ENCODE measurements around the gene UBXN11. TPM values are rescaled to one million over a fixed set of nuclear protein-coding genes. Genes with fewer than 3 reads are reported as not detected.

UBXN11 gene
- total and polyA plus RNA-seq, 2 of the 13 experiments (the other 11 are each of a cell fraction or from before 2014, with no cell fraction given), result 9.3 to 10.4 TPM

DNA sequence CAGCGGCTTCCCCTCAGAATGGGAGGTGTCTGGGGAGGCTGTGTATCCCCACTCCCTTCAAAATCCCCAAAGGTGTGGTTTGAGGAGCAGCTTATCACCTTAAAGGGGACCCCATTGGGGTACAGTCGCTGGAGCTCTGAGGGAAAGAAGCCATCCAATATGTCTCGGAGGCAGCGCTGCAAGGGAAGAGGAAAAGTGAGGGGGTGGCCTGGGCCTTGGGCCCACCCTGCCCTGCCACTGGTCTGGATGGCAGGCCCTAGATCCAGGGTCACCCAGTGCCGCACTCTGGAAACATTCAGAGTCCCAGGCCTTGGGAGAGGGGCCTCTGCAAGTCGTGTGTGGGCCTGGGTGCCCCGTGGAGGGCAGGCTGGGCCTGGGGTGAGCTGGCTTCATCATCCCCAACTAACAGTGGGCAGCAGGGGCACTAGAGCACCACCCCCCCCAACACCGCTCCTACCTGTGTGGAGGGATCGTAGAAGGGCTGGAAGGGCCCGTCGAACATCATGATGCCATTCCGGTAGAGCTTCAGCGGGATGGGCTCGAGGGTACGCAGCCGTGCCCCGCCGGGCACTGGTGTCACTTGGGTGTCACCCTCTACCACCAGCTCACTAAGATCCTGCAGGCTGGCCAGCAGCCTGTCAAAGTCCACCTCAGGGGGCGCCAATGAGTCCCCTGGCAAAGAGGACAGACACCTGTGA lies 20.9 kb downstream of the UBXN11 start (continued):
- peak; percentile 40 for TF ChIP-seq AGO1 (IDR thresholded peaks at IDR 0.05; ENCODE audit: low read depth, low read length, poor library complexity, severe bottlenecking)
- TF ChIP-seq XRCC5 (optimal IDR thresholded peaks at IDR 0.05; ENCODE audit: low read length), result peak; percentile 85
- 0 out of 2 replicates have a peak, but pooled peaks have one; percentile 59 for TF ChIP-seq ZNF230 (CRISPR knock-in tag; IDR thresholded peaks at IDR 0.05)
- 0 out of 2 replicates have a peak, but pooled peaks have one; percentile 12 for TF ChIP-seq SP4 (CRISPR knock-in tag; IDR thresholded peaks at IDR 0.05)
- no peak for TF ChIP-seq BORCS8-MEF2B (CRISPR knock-in tag; IDR thresholded peaks at IDR 0.05)
- TF ChIP-seq EED (CRISPR knock-in tag; IDR thresholded peaks at IDR 0.05), result no peak
- TF ChIP-seq, protein P1, sequence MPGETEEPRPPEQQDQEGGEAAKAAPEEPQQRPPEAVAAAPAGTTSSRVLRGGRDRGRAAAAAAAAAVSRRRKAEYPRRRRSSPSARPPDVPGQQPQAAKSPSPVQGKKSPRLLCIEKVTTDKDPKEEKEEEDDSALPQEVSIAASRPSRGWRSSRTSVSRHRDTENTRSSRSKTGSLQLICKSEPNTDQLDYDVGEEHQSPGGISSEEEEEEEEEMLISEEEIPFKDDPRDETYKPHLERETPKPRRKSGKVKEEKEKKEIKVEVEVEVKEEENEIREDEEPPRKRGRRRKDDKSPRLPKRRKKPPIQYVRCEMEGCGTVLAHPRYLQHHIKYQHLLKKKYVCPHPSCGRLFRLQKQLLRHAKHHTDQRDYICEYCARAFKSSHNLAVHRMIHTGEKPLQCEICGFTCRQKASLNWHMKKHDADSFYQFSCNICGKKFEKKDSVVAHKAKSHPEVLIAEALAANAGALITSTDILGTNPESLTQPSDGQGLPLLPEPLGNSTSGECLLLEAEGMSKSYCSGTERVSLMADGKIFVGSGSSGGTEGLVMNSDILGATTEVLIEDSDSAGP (CRISPR knock-in tag; IDR thresholded peaks at IDR 0.05; ENCODE audit: borderline replicate concordance), result peak; percentile 46; the same call in 1 of the 2 replicates
- TF ChIP-seq ATF7-NPFF (CRISPR knock-in tag; IDR thresholded peaks at IDR 0.05; ENCODE audit: low read depth), result 0 out of 2 replicates have a peak, but pooled peaks have one; percentile 28
- TF ChIP-seq ZSCAN21 (CRISPR knock-in tag; IDR thresholded peaks at IDR 0.05; ENCODE audit: borderline replicate concordance), result 0 out of 2 replicates have a peak, but pooled peaks have one; percentile 24
- TF ChIP-seq ZNF317 (CRISPR knock-in tag; IDR thresholded peaks at IDR 0.05), result no peak
- TF ChIP-seq PCBP1 (IDR thresholded peaks at IDR 0.05; ENCODE audit: borderline replicate concordance, low read depth, low read length), result 0 out of 2 replicates have a peak, but pooled peaks have one; percentile 26
- no peak for TF ChIP-seq SAFB2 (CRISPR knock-in tag; IDR thresholded peaks at IDR 0.05; ENCODE audit: borderline replicate concordance, low read depth)
- TF ChIP-seq HNRNPL (IDR thresholded peaks at IDR 0.05; ENCODE audit: low read depth, low read length), result peak; percentile 77
- TF ChIP-seq SKIL (CRISPR knock-in tag; IDR thresholded peaks at IDR 0.05; ENCODE audit: borderline replicate concordance), result no peak
- peak; percentile 61 for TF ChIP-seq STAG1 (CRISPR knock-in tag; IDR thresholded peaks at IDR 0.05)
- TF ChIP-seq RAD21 (CRISPR knock-in tag; IDR thresholded peaks at IDR 0.05), result peak; percentile 70
- 0 out of 2 replicates have a peak, but pooled peaks have one; percentile 23 for TF ChIP-seq BCL3 (CRISPR knock-in tag; IDR thresholded peaks at IDR 0.05)
